OCI-LY1 (cell line): ENCODE measurements around the gene OR52K1.

ENCODE experiments used
- H2AFZ ChIP-seq: fragments of 200-600 bp; sonication (generic), shearing (Covaris generic); 2 replicates; pipeline ENCODE4 v1.6.0; 2014; ENCODE audit warnings: antibody characterized with exemption, mild to moderate bottlenecking, low read length
- H3F3A ChIP-seq: fragments of 200-600 bp; sonication (generic), shearing (Covaris generic); 2 replicates; pipeline ENCODE4 v1.6.0; 2014; ENCODE audit warnings: mild to moderate bottlenecking, antibody characterized with exemption, low read length, moderate library complexity; ENCODE audit not compliant: insufficient read depth
- H3K27ac ChIP-seq: fragments of 200-600 bp; sonication (generic); 2 replicates; pipeline ENCODE4 v1.5.1; 2014; ENCODE audit warnings: low read length, mixed run types, mild to moderate bottlenecking, low read depth; ENCODE audit not compliant: poor library complexity, severe bottlenecking
- H3K27me3 ChIP-seq: fragments of 200-600 bp; sonication (generic); 2 replicates; pipeline ENCODE4 v1.6.0; 2014; ENCODE audit warnings: antibody characterized with exemption, mild to moderate bottlenecking, low read length, moderate library complexity; ENCODE audit not compliant: insufficient read depth
- H3K36me3 ChIP-seq: fragments of 200-600 bp; sonication (generic); 2 replicates; pipeline ENCODE4 v1.6.1; 2014; ENCODE audit warnings: mild to moderate bottlenecking, antibody characterized with exemption, low read length, moderate library complexity, mixed read lengths; ENCODE audit not compliant: insufficient read depth
- H3K4me1 ChIP-seq: fragments of 200-600 bp; sonication (generic); 2 replicates; pipeline ENCODE4 v1.5.1; 2014; ENCODE audit warnings: mild to moderate bottlenecking, low read length, moderate library complexity; ENCODE audit not compliant: insufficient read depth, severe bottlenecking
- H3K4me2 ChIP-seq: fragments of 200-600 bp; sonication (generic), shearing (Covaris generic); 2 replicates; pipeline ENCODE4 v1.6.1; 2014; ENCODE audit warnings: low read length
- H3K4me3 ChIP-seq: fragments of 200-600 bp; sonication (generic); 2 replicates; pipeline ENCODE4 v1.5.1; 2014; ENCODE audit warnings: low read length, low read depth, mild to moderate bottlenecking, mixed read lengths; ENCODE audit not compliant: poor library complexity, severe bottlenecking
- H3K79me2 ChIP-seq: fragments of 200-600 bp; shearing (Covaris generic); 2 replicates; pipeline ENCODE4 v1.6.1; 2016; ENCODE audit warnings: mixed run types, low read length, mixed read lengths; ENCODE audit not compliant: insufficient read depth
- H3K9ac ChIP-seq: fragments of 200-600 bp; sonication (generic), shearing (Covaris generic); 2 replicates; pipeline ENCODE4 v1.6.1; 2014; ENCODE audit warnings: mild to moderate bottlenecking, low read length, mixed read lengths
- H3K9me2 ChIP-seq: fragments of 200-600 bp; sonication (generic), shearing (Covaris generic); 2 replicates; pipeline ENCODE4 v1.6.1; 2014; ENCODE audit warnings: low read depth, mild to moderate bottlenecking, low read length, mixed read lengths
- H3K9me3 ChIP-seq: fragments of 200-600 bp; shearing (Covaris generic); 2 replicates; pipeline ENCODE4 v1.6.1; 2014; ENCODE audit warnings: low read length, mixed read lengths
- H4K20me1 ChIP-seq: fragments of 200-600 bp; sonication (generic), shearing (Covaris generic); 2 replicates; pipeline ENCODE4 v1.6.0; 2016; ENCODE audit warnings: mild to moderate bottlenecking, low read length; ENCODE audit not compliant: insufficient read depth
- EZH2 ChIP-seq: fragments of 200-600 bp; sonication (generic), shearing (Covaris generic); IDR thresholded peaks from 2 replicates; pipeline ENCODE4 v1.8.0; 2017; ENCODE audit warnings: borderline replicate concordance, mixed run types, mild to moderate bottlenecking, antibody characterized with exemption, low read length, moderate library complexity, mixed read lengths
- TF ChIP-seq, protein P1 (sequence below): fragments of 200-600 bp; sonication (generic), shearing (Covaris generic); IDR thresholded peaks from 2 replicates; pipeline ENCODE4 v1.5.1; 2017; ENCODE audit warnings: mild to moderate bottlenecking, antibody characterized with exemption, low read length, moderate library complexity, mixed read lengths

OR52K1 gene

GRCh38 chr11:4482445-4482844, at the start of gene OR52K1:
OR52K1 (plus strand) TSS chr11:4482646; CDS start chr11:4488901, 6,255 bp downstream.
- Histone ChIP-seq H3K36me3 (no peaks in the 10 kb centered on the region), H3F3A (no peaks in the 10 kb centered on the region), H4K20me1 (no peaks in the 10 kb centered on the region), H3K4me1 (no peaks in the 10 kb centered on the region), H3K27me3 (no peaks in the 10 kb centered on the region), H3K9ac (no peak within 1 kb of the TSS), H3K9me2 (no peaks in the 10 kb centered on the region), H3K4me3 (no peak within 1 kb of the TSS), H3K79me2 (no peaks in the 10 kb centered on the region), H3K4me2 (no peak within 1 kb of the TSS), H2AFZ (no peak within 1 kb of the TSS), H3K27ac (no peak within 1 kb of the TSS), H3K9me3 (no peaks in the 10 kb centered on the region)
- TF ChIP-seq, protein P1, sequence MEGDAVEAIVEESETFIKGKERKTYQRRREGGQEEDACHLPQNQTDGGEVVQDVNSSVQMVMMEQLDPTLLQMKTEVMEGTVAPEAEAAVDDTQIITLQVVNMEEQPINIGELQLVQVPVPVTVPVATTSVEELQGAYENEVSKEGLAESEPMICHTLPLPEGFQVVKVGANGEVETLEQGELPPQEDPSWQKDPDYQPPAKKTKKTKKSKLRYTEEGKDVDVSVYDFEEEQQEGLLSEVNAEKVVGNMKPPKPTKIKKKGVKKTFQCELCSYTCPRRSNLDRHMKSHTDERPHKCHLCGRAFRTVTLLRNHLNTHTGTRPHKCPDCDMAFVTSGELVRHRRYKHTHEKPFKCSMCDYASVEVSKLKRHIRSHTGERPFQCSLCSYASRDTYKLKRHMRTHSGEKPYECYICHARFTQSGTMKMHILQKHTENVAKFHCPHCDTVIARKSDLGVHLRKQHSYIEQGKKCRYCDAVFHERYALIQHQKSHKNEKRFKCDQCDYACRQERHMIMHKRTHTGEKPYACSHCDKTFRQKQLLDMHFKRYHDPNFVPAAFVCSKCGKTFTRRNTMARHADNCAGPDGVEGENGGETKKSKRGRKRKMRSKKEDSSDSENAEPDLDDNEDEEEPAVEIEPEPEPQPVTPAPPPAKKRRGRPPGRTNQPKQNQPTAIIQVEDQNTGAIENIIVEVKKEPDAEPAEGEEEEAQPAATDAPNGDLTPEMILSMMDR: no peak
- TF ChIP-seq EZH2: no peak

GRCh38 chr11:4433856-4434255, 48.6 kb upstream of the OR52K1 start:
- TF ChIP-seq, protein P1: no peak
- no peak for TF ChIP-seq EZH2
- no peak overlapping the region for H2AFZ ChIP-seq

DNA sequence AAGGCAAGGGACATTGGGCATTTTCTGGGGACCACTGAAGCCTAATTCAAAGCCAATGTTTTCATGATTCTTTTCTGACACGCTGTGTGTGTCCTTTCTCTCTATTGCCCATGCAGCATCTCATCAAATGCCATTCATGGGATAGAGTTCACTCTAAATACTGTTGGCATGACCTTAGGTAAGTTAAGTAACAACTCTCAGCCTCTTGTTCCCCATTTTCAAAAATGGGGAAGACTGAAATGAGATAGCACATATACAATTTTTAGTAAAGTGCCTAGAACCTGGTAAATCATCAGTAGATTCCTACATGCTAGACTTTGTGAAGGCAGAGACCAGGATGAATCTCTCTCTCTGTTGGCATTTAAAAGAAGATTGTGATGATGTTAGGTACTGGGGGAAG, 46.0 kb upstream of the OR52K1 start:
- H3K27me3 ChIP-seq: no peaks in the 10 kb centered on the region
- H2AFZ ChIP-seq: no peak overlapping the region
- H3K79me2 ChIP-seq: no peaks in the 10 kb centered on the region
- no peak overlapping the region for H3K27ac ChIP-seq
- H4K20me1 ChIP-seq: no peaks in the 10 kb centered on the region
- H3K4me3 ChIP-seq: no peak overlapping the region
- no peaks in the 10 kb centered on the region for H3K9me3 ChIP-seq
- H3K4me2 ChIP-seq: no peak overlapping the region
- H3F3A ChIP-seq: no peaks in the 10 kb centered on the region
- no peaks in the 10 kb centered on the region for H3K9me2 ChIP-seq
- H3K4me1 ChIP-seq: no peaks in the 10 kb centered on the region
- H3K9ac ChIP-seq: no peak overlapping the region
- TF ChIP-seq, protein P1: no peak
- H3K36me3 ChIP-seq: no peaks in the 10 kb centered on the region

More at GRCh38 chr11:4433856-4434255, 48.6 kb upstream of the OR52K1 start:
- no peak overlapping the region for H3K4me2 ChIP-seq
- H3K79me2 ChIP-seq: no peaks in the 10 kb centered on the region
- H3K9me2 ChIP-seq: no peaks in the 10 kb centered on the region
- H3K9ac ChIP-seq: no peak overlapping the region
- no peak overlapping the region for H3K4me3 ChIP-seq
- H3K4me1 ChIP-seq: no peaks in the 10 kb centered on the region
- no peaks in the 10 kb centered on the region for H3K36me3 ChIP-seq
- H3K9me3 ChIP-seq: no peaks in the 10 kb centered on the region
- no peaks in the 10 kb centered on the region for H3K27me3 ChIP-seq
- H3K27ac ChIP-seq: no peak overlapping the region
- H3F3A ChIP-seq: no peaks in the 10 kb centered on the region
- no peaks in the 10 kb centered on the region for H4K20me1 ChIP-seq
